Activated CD4-positive, alpha-beta T cell treated with anti-CD3 and anti-CD28 coated beads, Interleukin-10, Interleukin-2, amounts not matched to agents 100 ng/mL and 50 ng/mL, durations not matched to agents 16 hours and 8 hours (primary cell): ENCODE data around the gene WASHC2A.
"Not testable (repeated sequence)": the region's sequence is repeated elsewhere in the genome, so short reads cannot be mapped to it uniquely, and the experiment has no call there.

ENCODE experiments used
- DNase-seq: peaks from one replicate; pipeline ENCODE4 v3.0.0-alpha.2; 2020

WASHC2A gene

DNA sequence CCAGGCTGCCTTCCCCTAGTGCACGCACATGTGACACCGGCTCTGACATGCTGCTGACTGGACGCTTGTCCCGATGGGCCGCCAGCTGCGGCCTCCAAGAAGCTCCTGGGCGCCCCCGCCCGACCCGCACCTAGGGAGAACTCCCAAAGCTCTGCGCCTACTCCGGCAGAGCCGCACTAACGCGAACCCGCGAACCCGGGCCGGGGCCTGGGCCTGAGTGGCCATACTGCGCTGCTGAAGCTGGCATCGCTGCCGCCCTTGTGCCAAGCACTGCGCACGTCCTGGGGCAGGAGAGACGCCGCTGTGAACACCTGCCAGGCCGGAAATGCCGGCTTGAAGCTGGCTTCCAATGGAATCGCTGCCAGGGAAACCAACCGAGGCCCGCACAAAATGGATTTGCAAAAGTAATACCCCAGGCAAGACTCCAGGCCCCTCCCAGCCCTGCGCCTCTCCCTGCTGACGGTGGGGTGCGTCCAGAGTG is 85.1 kb downstream of the WASHC2A start:
- DNase-seq: no peak

DNA sequence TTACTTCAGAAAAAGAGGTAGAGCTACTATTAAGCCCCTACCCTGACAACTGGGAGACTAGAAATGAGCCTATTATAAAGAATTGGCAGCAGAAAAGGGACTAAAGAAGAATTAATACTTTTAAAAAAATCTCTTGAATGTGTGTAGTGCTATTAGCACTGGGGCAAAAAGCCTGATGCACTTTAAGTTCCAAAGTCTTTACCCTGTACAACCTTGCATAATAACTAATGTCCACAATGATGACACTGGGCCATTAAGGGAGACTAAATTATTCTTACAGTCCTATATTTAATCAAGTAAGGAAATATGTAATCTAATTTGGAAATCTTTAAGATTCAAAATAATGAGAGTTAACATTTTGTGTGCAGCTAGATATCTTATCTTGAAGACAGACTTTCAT is 90.1 kb downstream of the WASHC2A start:
- DNase-seq: not testable (repeated sequence)

DNA sequence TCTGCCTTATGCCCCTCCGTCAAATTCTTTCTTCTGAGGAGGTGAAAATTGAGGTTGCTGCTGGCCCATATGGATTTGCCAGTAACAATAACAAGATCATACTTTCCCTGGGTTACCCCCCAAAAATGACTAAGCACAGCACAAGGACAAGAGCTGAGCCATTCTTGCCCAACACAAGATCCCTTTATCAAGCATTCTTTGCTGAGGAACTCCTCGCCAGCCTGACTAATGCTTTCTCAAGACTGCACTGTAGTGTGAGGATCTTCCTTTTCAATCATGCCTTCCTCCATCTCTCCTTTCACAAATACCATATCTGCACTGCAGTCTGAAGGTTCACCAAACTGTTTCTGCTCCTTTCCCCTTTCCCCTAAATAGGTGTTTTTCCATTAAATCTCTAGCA is 92.1 kb downstream of the WASHC2A start:
- DNase-seq: not testable (repeated sequence)

- DNase-seq: not testable (repeated sequence)
These were observed 97.3 kb downstream of the WASHC2A start for GRCh38 chr10:50165038-50165437.

DNA sequence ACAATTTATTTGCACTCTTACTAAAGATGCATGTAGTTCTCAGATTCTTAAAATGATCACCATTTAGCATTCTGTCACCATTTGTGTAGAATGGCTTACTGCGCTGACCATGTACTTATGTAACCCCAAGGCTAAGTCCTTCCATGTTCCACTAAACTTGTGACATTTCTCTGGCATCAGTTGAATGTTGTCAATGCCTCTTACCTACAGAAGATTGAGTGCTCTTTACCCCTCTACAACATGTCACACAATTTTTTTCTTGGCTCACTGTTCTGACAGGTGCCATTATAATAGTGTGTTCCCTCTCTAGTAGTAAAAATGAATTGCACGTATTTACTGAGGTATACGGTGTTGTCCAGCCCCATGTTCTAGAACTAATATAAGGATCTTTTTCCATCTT is 100.1 kb downstream of the WASHC2A start:
- not testable (repeated sequence) for DNase-seq

DNA sequence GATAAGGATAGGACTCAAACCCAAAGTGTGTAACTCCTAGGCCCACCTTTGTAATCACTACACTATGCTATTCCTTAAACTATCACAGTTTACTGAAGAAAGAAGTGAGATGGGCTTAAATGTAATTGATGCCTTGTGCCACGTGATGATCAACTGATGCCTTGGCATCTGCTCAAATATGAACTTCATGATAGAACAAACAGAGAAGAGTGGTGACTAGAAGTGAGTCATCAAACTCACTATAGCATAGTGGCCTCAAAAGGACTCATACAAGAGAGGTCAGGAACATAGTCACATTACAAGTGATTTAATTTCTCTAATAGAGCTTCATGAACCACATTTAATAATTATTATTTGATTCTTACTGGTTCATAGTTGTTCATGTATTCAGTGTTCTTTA is 101.8 kb downstream of the WASHC2A start:
- not testable (repeated sequence) for DNase-seq

DNA sequence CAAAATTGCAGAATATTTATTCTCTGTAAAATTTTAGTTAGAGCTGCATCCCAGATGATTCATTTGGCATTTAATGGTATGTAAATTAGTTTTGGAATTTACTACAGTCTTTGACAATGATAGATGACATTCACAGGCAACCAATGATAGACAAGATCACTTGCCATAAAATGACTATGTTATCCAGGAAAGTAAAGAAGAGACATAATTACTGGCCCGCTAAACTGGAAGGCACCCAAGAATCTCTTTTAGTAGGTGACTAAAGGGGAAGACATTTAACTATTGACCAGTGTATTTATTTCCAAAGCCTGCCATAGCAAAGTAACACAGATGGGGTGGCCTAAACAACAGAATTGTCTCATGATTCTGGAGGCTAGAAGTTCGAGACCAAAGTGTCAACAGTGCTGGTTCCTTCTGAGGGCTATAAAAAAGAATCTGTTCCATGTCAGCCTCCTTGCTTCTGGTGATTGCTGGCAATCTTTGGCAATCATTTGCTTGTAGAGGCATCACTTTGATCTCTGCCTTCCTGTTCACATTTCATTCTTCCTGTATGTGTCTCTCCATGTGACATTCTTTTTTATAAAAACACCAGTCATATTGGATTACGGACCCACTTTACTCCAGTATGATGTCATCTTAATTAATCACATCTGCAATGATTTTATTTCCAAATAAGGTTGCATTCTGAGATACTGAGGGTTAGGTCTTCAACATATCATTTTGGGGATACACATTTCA is 107.2 kb downstream of the WASHC2A start:
- DNase-seq: not testable (repeated sequence)
